ENCODE data around the gene KDF1.

DNA sequence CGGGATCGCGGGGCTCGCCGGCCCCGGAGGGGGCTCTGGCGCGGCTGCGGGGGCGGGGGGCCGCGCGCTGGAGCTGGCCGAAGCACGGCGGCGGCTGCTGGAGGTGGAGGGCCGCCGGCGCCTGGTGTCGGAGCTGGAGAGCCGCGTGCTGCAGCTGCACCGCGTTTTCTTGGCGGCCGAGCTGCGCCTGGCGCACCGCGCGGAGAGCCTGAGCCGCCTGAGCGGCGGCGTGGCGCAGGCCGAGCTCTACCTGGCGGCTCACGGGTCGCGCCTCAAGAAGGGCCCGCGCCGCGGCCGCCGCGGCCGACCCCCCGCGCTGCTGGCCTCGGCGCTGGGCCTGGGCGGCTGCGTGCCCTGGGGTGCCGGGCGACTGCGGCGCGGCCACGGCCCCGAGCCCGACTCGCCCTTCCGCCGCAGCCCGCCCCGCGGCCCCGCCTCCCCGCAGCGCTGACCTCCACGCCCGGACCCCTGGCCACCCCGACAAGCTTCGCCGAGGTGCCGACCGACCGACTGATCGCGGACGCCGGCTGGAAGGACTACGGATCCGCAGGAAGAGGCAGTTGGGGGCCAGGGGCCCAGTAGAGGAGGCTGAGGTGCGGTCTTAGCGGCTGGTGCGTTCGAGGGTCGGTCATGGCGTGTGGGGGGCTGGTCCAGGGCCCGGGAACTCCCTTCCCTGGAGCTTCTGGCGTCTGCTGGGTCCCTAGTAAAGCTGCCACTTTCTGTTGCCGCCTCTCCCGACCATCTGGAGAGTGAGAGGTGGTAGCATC lies 33.9 kb upstream of the KDF1 start:
- no peak for TF ChIP-seq CTCF (IDR thresholded peaks at IDR 0.05)
- no peak for TF ChIP-seq POLR2AphosphoS5 (IDR thresholded peaks at IDR 0.05)
- no peak for TF ChIP-seq POLR2A (IDR thresholded peaks at IDR 0.05)
